ENCODE results near the gene ASAP2. TPM values are rescaled to one million over a fixed set of nuclear protein-coding genes. Genes with fewer than 3 reads are reported as not detected.
A peak's percentile ranks its signal among the peaks of the same experiment; 100 is the strongest.

The ASAP2 gene
- polyA plus RNA-seq, 1 donor (not counting 4 experiments of a cell fraction or from before 2014, with no cell fraction given) = 54.2 TPM

DNA sequence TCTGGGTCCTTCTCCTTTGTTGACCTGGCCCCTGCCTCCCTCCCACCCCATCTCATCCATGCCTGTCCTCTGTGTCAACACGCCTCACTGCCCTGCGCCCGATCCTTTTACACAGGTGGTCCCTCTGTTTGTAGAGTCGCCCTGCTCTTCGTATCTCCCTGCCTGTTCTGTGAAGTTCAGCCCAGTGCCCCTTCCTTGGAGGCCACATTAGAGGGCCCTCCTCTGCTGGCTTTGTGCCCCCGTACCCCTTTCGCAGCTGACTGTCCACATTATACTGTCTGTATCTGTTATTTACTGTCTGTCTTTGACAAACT is 25.5 kb downstream of the ASAP2 start:
- H3K9me3 ChIP-seq (ENCODE audit: control insufficient read depth, low read depth, low read length) = no peaks in the 10 kb centered on the region
- peaks cover 6% of the 10 kb centered on the region for H3K9me1 ChIP-seq (ENCODE audit: control insufficient read depth, extremely low read depth, insufficient read depth, low read length)
- dilution Hi-C loops (cut with MboI; ENCODE audit: extremely low pct_ligation_motif_present, low sequenced_read_pairs) = no loop called here
- H3K79me2 ChIP-seq (ENCODE audit: control insufficient read depth, insufficient read depth, low read length) = peaks cover 84% of the 10 kb centered on the region
- no peak overlapping the region for H3K27ac ChIP-seq (ENCODE audit: control insufficient read depth, insufficient read depth, low read length)
- H3K4me2 ChIP-seq (ENCODE audit: control insufficient read depth, extremely low read depth, insufficient read depth, low read depth, low read length) = no peak overlapping the region
- H3K4me3 ChIP-seq (ENCODE audit: control insufficient read depth in 2 of 3, extremely low read depth in 1 of 3, insufficient read depth in 2 of 3, low read depth in 1 of 3, low read length in 3 of 3) = no peak overlapping the region
- no peak for TF ChIP-seq EZH2 (IDR thresholded peaks at IDR 0.05; ENCODE audit: low read length)
- TF ChIP-seq, protein P1, sequence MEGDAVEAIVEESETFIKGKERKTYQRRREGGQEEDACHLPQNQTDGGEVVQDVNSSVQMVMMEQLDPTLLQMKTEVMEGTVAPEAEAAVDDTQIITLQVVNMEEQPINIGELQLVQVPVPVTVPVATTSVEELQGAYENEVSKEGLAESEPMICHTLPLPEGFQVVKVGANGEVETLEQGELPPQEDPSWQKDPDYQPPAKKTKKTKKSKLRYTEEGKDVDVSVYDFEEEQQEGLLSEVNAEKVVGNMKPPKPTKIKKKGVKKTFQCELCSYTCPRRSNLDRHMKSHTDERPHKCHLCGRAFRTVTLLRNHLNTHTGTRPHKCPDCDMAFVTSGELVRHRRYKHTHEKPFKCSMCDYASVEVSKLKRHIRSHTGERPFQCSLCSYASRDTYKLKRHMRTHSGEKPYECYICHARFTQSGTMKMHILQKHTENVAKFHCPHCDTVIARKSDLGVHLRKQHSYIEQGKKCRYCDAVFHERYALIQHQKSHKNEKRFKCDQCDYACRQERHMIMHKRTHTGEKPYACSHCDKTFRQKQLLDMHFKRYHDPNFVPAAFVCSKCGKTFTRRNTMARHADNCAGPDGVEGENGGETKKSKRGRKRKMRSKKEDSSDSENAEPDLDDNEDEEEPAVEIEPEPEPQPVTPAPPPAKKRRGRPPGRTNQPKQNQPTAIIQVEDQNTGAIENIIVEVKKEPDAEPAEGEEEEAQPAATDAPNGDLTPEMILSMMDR (optimal IDR thresholded peaks at IDR 0.05 in 1 of 3, IDR thresholded peaks at IDR 0.05 in 1 of 3, conservative IDR thresholded peaks at IDR 0.05 in 1 of 3; ENCODE audit: extremely low read depth in 1 of 3, insufficient read depth in 2 of 3, low read length in 3 of 3) = no peak
- no peak overlapping the region for H2AFZ ChIP-seq (ENCODE audit: control insufficient read depth, low read length)
- no peaks in the 10 kb centered on the region for H4K20me1 ChIP-seq (ENCODE audit: control insufficient read depth, extremely low read depth, insufficient read depth, low read length)
- no peak overlapping the region for H3K9ac ChIP-seq (ENCODE audit: control insufficient read depth, extremely low read depth, insufficient read depth, low read length)
- H3K36me3 ChIP-seq (ENCODE audit: control insufficient read depth in 2 of 2, extremely low read depth in 1 of 2, insufficient read depth in 2 of 2, low read length in 2 of 2) = no peaks in the 10 kb centered on the region
- H3K4me1 ChIP-seq (ENCODE audit: control insufficient read depth, extremely low read depth, insufficient read depth, low read length) = peaks cover 94% of the 10 kb centered on the region
- no peak for FAIRE-seq
- no peaks in the 10 kb centered on the region for H3K27me3 ChIP-seq (ENCODE audit: control insufficient read depth, extremely low read depth, insufficient read depth, low read length)
- no peak for DNase-seq (ENCODE audit: low read depth, low spot score)

DNA sequence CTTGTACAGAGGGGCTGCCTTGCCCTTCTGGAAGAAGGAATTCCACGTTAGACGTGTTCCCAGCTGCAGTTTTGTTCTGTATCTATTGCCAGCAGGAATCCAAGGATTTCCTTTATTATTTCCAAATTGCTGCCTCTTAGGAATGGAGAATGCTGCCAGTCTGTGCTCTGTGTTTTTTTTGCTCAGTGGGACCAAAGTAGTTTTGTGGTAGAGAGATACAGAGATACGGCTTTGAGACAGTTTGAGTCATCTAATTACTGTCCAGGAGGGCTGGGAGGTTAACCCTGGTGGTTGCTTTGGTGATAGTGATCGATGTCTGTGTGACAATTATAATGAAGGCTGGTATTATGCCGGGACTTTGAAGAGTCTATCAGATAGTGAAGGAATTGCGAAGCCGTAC is 26.3 kb downstream of the ASAP2 start:
- Histone ChIP-seq H3K4me2 (ENCODE audit: control insufficient read depth, extremely low read depth, insufficient read depth, low read depth, low read length) (peak overlapping the region; percentile 25), H2AFZ (ENCODE audit: control insufficient read depth, low read length) (no peak overlapping the region), H3K4me3 (ENCODE audit: control insufficient read depth in 2 of 3, extremely low read depth in 1 of 3, insufficient read depth in 2 of 3, low read depth in 1 of 3, low read length in 3 of 3) (no peak overlapping the region), H3K9me1 (ENCODE audit: control insufficient read depth, extremely low read depth, insufficient read depth, low read length) (peaks cover 6% of the 10 kb centered on the region), H3K36me3 (ENCODE audit: control insufficient read depth in 2 of 2, extremely low read depth in 1 of 2, insufficient read depth in 2 of 2, low read length in 2 of 2) (peaks cover 0 to 5% of the 10 kb centered on the region in 2 experiments), H3K79me2 (ENCODE audit: control insufficient read depth, insufficient read depth, low read length) (peaks cover 84% of the 10 kb centered on the region), H4K20me1 (ENCODE audit: control insufficient read depth, extremely low read depth, insufficient read depth, low read length) (no peaks in the 10 kb centered on the region), H3K27me3 (ENCODE audit: control insufficient read depth, extremely low read depth, insufficient read depth, low read length) (no peaks in the 10 kb centered on the region), H3K9me3 (ENCODE audit: control insufficient read depth, low read depth, low read length) (no peaks in the 10 kb centered on the region), H3K9ac (ENCODE audit: control insufficient read depth, extremely low read depth, insufficient read depth, low read length) (no peak overlapping the region), H3K4me1 (ENCODE audit: control insufficient read depth, extremely low read depth, insufficient read depth, low read length) (peaks cover 98% of the 10 kb centered on the region), H3K27ac (ENCODE audit: control insufficient read depth, insufficient read depth, low read length) (peak overlapping the region; percentile 44)
- FAIRE-seq (no peak), DNase-seq (ENCODE audit: low read depth, low spot score) (no peak)
- no peak for TF ChIP-seq EZH2 (IDR thresholded peaks at IDR 0.05; ENCODE audit: low read length)
- TF ChIP-seq, protein P1 (optimal IDR thresholded peaks at IDR 0.05 in 1 of 3, IDR thresholded peaks at IDR 0.05 in 1 of 3, conservative IDR thresholded peaks at IDR 0.05 in 1 of 3; ENCODE audit: extremely low read depth in 1 of 3, insufficient read depth in 2 of 3, low read length in 3 of 3) = no peak
- dilution Hi-C loops (cut with MboI; ENCODE audit: extremely low pct_ligation_motif_present, low sequenced_read_pairs) = no loop called here
